Stimulated activated CD8-positive, alpha-beta memory T cell treated with anti-CD3 and anti-CD28 coated beads, Interleukin-7, amount 100 ng/mL, for 1 hour (primary cell): ENCODE measurements around the gene DNAH6.

Source experiments
- DNase-seq, 2 donors: peaks; one replicate each; pipeline ENCODE4 v3.0.0-alpha.2; 2020; ENCODE audit warnings: low read depth in 2 of 2

Gene DNAH6

DNA sequence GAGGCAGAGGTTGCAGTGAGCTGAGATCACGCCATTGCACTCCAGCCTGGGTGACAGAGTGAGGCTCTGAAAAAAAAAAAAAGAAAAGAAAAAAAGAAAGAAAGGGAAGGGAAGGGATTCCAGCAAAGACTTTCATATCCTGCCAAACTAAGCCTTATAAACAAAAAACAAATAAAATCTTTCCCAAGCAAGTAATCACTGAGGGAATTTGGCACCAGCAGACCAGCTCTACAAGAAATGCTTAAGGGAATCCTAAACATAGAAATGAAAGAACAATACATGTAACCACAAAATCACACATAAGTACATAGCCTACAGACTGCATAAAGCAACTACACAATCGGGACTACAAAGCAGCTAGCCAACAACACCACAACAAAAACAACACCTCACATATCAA is 285.5 kb downstream of the DNAH6 start:
- no peak for DNase-seq

DNA sequence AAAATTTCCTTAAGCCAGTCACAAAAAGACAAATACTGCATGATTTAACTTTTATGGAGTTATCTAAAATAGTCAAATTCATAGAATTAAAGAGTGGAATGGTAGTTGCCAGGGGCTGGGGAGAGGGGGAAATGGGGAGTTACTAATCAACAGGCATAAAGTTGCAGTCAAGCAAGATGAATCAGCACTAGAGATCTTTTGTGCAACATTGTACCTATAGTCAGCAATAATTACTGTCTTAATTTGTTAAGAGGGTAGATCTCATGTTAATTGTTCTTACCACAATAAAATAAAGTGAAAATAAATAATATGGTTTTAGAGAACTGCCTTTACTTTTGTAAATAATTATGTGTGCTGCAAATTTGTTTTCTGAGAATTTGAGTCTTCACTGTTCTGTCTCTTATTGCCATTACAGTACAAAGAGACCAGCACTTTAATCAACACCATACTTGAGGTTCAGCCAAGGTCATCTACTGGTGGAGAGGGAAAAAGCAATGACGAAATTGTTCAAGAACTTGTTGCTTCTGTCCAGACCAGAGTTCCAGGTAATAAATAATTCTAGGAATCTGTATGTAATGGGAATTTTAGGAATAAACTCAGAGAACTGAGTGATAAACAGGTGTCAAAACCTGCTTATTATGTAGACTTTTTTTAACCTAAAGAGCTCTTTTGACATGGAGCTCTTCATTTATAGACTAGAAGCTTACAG is 289.1 kb downstream of the DNAH6 start:
- DNase-seq: no peak

GRCh38 chr2:84807063-84807485 is 290.8 kb downstream of the DNAH6 start:
- no peak for DNase-seq

DNA sequence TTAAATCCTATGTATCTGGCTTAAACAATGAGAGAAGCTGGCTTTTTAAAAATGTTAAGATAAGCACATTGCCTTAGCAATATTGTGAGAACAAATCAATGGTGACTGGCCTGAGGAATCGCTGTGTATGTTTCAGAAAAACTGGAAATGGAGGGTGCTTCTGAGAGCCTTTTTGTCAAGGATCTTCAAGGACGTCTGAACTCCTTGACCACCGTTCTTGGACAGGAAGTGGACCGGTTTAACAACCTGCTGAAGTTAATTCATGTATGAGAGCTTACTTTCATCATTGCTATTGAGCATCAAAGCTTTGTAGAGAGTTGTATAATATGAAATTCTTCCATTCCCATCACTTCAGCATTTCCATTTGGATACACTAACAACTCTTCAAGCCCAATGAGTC is 292.0 kb downstream of the DNAH6 start:
- DNase-seq: no peak

DNA sequence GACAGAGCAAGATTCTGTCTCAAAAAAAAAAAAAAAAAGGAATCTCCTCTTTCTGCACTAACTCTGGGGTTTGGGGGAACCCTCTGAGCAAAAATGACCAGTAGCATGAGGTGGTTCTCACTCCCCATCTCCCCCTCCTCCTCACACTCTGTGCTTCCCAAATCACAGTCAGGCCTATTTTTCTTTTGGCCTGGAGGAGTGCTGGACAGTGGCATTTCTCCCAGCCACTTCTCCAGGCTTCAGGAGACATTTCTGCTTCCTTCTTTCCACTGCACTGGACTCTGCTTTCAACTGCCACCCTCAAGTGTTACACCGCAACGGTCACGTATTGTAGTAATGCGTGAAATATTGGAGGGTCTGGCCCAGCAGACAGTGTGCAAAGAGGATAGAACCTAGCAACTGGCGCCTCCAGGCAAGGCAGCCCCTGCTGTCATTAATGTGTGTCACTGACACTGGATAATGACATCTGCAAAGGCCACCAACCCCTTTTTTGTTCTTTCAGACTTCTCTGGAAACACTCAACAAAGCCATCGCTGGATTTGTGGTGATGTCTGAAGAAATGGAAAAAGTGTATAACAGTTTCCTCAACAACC is 295.6 kb downstream of the DNAH6 start:
- DNase-seq: no peak

GRCh38 chr2:84815146-84815545 is 298.8 kb downstream of the DNAH6 start:
- no peak for DNase-seq

DNA sequence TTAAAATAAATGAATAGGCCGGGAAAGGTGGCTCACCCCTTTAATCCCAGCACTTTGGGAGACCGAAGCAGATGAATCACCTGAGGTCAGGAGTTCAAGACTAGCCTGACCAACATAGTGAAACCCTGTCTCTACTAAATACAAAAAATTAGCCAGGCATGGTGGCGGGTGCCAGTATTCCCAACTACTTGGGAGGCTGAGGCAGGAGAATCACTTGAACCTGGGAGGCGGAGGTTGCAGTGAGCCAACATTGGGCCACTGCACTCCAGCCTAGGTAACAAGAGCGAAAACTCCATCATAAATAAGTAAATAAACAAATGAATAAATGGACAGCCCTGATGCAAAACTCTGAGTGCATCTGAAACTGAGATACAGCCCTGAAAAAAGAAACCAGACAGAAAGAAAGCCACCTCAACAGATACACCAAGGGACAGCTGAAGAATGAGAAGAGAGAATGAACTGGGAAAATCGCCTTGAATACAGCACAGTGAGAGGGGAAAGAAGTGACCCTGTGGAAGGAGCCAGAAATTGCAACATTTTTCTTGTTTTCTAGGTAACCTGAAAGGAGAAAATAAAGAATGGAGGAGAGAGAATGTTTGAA is 300.2 kb downstream of the DNAH6 start:
- DNase-seq: no peak

DNA sequence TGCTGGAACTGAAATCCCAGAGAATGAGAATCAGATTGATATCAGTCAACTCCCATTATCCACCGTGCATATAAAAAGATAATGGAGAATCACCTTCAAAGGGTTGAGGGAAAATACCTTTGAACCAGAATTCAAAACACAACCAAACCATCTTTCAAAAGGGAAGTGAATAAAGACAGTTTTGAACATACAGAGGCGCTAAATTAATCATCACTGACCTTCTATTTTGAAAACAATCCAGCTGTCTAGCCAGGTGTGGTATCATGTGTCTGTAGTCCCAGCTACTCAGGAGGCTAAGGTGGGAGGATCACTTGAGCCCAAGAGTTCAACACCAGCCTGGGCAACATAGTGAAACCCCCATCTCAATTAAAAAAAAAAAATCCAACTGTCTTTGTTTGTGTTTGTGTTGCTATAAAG is 300.9 kb downstream of the DNAH6 start:
- DNase-seq: no peak

GRCh38 chr2:84821806-84822205 is 305.5 kb downstream of the DNAH6 start:
- DNase-seq: no peak

DNA sequence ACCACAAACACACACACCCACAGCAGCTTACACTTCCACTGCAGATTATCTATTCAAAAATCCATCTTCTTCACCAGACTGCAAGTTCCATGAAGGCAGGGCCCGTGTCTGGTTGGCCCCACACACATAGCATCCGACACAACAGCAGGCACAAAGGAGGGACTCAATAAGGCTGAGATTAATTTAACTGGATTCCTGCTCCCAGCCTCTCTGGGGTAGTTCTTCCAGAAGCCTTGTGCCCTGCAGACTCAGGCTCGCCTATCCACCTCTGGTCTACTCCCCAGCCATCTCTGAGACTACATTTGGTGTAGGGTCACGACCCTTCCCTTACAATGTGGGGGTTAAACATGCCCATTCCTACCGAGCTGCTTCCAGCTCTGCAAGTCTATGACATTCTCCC is 306.9 kb downstream of the DNAH6 start:
- no peak for DNase-seq

DNA sequence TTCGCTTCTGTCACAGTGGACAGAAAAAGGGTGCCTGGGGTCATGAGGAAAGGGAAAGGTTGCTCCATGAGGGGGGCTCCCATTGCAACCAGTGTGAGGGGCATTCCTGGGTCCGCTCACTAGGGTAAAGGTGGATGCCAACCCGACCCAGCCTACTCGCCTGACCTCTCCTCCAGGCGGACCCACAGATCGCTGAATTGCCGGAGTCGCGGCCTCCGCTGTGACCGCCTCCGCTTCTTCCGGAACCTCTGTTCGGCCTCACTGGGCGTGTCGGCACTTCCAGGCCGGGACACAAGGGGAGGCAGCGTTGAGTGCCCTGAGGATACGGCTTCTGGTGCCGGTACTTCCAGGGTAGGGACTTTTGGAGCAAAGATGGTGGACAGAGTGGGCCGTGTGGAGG is 307.5 kb downstream of the DNAH6 start:
- no peak for DNase-seq

DNA sequence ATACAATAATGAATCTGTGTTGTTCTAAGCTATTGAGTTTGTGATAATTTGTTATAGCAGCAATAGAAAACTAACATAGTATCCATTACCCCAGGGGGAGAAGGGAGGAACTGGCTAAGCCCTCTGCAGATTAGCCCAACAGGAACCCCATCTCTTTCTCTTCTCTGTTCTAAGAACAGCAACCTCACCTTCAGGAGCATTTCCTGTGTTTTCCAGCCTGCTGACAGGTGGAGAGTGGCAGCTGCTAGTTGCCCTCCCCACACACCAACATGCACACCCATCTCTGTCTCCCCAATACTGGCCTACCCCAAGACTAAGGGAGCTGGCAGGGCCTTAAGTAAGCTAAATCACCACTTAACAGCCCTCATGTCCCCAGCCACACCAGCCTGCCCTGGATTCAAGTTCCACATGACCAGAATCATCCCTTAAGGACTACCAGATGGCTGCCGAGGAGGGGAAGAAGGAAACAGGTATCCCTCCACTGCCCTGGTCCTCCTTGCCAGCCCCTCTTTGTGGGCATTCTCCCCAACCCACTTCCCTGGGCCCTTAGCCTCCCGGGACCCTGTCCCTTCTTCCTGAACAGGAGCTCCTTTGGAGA is 311.8 kb downstream of the DNAH6 start:
- no peak for DNase-seq

- DNase-seq: no peak
These were observed 313.4 kb downstream of the DNAH6 start for GRCh38 chr2:84829693-84830092.

DNA sequence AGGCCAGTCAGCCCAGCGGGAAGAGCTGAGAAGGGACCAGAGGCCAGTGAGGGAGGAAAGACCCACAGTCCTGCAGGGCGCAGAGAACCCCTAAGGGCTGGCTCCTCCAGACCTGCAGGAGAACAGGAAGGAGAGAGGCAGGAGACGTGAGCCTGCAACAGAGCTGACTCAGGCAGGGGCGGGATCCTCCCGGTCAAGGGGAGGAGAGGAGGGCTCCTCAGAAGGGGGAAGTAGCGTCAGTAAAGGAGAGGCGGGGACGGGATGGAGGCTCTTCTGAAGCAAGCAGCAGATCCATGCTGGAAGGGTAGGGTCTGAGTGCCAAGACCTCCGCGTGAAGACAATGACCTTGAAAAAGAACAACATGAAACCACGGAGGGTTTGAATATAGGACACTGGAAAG is 313.8 kb downstream of the DNAH6 start:
- no peak for DNase-seq

DNA sequence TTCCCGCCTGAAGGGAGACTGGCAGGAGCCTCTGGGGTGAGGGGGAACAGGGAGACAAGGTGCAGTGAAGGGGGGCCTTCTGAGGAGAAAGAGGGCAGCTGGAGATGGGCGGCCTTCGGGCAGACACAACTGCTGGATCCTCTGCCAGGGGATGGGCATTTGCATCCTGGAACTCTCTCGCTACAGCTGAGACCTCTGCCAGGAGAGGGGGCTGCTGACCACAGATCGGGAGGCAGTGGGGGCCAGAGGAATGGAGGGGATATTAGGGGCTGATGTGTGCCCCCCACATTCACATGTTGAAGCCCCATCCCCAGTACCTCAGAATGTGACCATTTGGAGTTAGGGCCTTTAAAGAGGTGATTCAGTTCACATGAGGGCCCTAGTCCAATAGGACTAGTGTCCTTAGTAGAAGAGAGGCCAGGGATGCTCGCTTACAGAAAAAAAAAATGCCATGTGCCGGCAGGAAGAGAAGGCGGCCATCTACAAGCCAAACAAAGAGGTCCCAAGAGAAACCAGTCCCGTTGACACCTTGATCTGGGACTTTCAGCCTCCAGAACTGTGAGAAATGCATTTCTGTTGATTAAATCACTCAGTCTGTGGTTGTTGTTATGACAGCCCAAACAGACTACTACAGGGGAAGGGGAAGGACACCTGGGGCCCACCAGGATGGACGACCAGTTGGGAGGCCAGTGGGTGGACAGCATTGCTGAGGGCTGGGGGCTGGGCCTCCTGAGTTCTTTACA is 314.6 kb downstream of the DNAH6 start:
- no peak for DNase-seq

GRCh38 chr2:84832772-84833461 is 316.6 kb downstream of the DNAH6 start:
- no peak for DNase-seq

GRCh38 chr2:84833481-84834150 is 317.3 kb downstream of the DNAH6 start:
- no peak for DNase-seq

DNA sequence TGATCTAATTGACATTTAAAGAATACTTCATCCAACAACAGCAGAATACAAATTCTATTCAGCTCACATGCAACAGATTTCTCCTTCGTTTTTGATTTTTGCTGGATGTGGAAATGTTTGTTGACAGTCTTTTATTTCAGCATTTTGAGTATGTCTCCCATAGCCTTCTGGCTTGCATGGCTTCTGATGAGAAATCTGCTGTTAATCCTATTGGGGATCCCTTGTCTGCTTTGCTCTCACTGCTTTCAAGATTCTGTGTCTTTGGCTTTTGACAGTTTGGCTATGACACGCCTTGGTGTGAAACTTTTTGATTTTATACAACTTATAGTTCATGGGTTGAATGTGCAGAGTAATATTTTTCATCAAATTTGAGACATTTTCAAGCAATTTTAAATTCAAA is 319.9 kb downstream of the DNAH6 start:
- no peak for DNase-seq

DNA sequence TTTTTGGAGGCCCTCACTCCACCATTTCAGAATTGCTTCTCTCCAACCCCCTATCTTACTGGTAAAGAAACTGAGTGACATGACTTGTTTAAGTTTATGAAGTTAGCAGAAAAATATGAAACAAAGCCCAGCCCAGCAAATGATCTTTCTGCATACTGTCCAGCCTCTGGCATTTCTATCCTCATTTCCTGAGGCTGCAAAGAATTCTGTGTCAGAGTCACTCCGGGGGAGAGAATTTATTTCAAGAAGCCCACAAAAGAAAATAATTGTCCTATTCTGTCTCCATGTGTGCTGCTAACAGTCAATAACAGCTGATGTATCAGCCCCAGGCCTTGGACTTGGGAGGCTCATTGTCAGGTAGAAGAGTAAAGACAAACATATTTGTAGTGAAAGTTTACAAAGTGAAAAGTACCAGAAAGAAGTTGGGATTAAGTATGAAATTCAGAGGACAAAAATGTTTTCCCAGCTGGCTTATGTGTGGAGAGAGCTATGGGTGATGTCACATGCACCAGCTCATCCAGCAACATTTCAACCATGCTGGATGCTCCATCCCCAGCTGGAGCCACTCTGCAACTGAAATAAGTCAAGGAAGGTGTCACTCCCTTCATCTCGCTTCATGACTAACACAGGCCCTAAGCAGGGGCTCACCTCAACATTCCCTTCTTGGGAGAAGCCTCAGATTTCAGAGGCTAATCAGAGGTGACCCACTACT is 322.3 kb downstream of the DNAH6 start:
- DNase-seq: no peak

DNA sequence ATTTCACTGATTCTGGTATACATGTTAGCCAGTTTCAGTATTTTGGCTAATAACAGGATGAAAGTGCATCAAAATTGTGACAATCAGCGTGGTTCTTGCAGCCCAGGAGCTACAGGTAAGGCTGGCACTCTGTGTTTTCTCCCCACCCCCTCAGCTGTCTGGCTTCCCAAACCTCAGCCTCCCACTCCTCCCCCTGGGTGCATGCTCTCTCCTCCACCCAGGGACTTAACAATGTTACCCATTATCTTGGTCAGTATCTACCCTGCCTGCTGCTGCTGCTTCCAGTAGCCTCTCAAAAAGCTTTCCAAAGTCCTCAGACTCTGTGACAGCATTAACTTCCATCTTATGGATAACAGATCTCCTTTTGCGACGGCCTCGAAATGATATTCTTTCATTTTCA is 323.6 kb downstream of the DNAH6 start:
- DNase-seq: no peak
